Measurements from ENCODE around the gene DTNB.

GRCh38 chr2:25673300-25674076 is at the start of gene DTNB:
- no peak for TF ChIP-seq CTCF (IDR thresholded peaks at IDR 0.05)
- no peak for TF ChIP-seq RAD21 (IDR thresholded peaks at IDR 0.05; ENCODE audit: low read length)
- no peak for TF ChIP-seq REST (IDR thresholded peaks at IDR 0.05; ENCODE audit: low read depth, low read length)
- no peak for TF ChIP-seq EZH2phosphoT487 (IDR thresholded peaks at IDR 0.05; ENCODE audit: borderline replicate concordance, low read depth)
- TF ChIP-seq YY1 (IDR thresholded peaks at IDR 0.05; ENCODE audit: low read depth), result no peak
- TF ChIP-seq GABPA (IDR thresholded peaks at IDR 0.05; ENCODE audit: low read depth), result no peak
- TF ChIP-seq MEF2A (IDR thresholded peaks at IDR 0.05; ENCODE audit: borderline replicate concordance, low read depth), result no peak
- peak; percentile 25; the same call in 1 of the 2 replicates for TF ChIP-seq PBX3 (IDR thresholded peaks at IDR 0.05)
- TF ChIP-seq USF2 (IDR thresholded peaks at IDR 0.05; ENCODE audit: borderline replicate concordance, low read depth, low read length), result no peak

All from SK-N-SH (cell line).